HL-60/S4 (cell line): ENCODE measurements around the gene KREMEN2.
"Not testable (repeated sequence)": the region's sequence is repeated elsewhere in the genome, so short reads cannot be mapped to it uniquely, and the experiment has no call there.

Experiments
- in situ Hi-C: fragments of 300-500 bp; cut with MboI; formaldehyde crosslinking; loops from 2 replicates; pipeline ENCODE4 v1.14.3; 2022; ENCODE audit warnings: low sequenced_read_pairs

The KREMEN2 gene

GRCh38 chr16:2939968-2940367 is 24.1 kb upstream of the KREMEN2 start:
- in situ Hi-C loops = no loop called here

- in situ Hi-C loops = no loop called here
Measured at GRCh38 chr16:2942045-2942444, 22.0 kb upstream of the KREMEN2 start.

GRCh38 chr16:2943716-2944115 is 20.4 kb upstream of the KREMEN2 start:
- in situ Hi-C loops = not testable (repeated sequence)

GRCh38 chr16:2946649-2947048 is 17.4 kb upstream of the KREMEN2 start:
- in situ Hi-C loops = no loop called here

GRCh38 chr16:2948807-2949704 is 15.0 kb upstream of the KREMEN2 start:
- in situ Hi-C loops = no loop called here

- in situ Hi-C loops = no loop called here
Measured at GRCh38 chr16:2949705-2950352, 14.2 kb upstream of the KREMEN2 start.

- in situ Hi-C loops = no loop called here
Measured at GRCh38 chr16:2950353-2950724, 13.7 kb upstream of the KREMEN2 start.

- in situ Hi-C loops = no loop called here
Measured at GRCh38 chr16:2950773-2951172, 13.3 kb upstream of the KREMEN2 start.

- in situ Hi-C loops = no loop called here
Measured at GRCh38 chr16:2952679-2953078, 11.4 kb upstream of the KREMEN2 start.

- in situ Hi-C loops = no loop called here
Measured at GRCh38 chr16:2953706-2954627, 10.1 kb upstream of the KREMEN2 start.

GRCh38 chr16:2954656-2955381 is 9.3 kb upstream of the KREMEN2 start:
- in situ Hi-C loops = no loop called here

GRCh38 chr16:2955438-2955778 is 8.7 kb upstream of the KREMEN2 start:
- in situ Hi-C loops = no loop called here

- in situ Hi-C loops = no loop called here
Measured at GRCh38 chr16:2955779-2956578, 8.1 kb upstream of the KREMEN2 start.

GRCh38 chr16:2956579-2956956 is 7.5 kb upstream of the KREMEN2 start:
- in situ Hi-C loops = no loop called here

GRCh38 chr16:2959206-2959605 is 4.9 kb upstream of the KREMEN2 start:
- in situ Hi-C loops = no loop called here

GRCh38 chr16:2960183-2961010 is 3.7 kb upstream of the KREMEN2 start:
- in situ Hi-C loops = no loop called here

- in situ Hi-C loops = no loop called here
Measured at GRCh38 chr16:2962334-2963073, 1.6 kb upstream of the KREMEN2 start.

- in situ Hi-C loops = no loop called here
Measured at GRCh38 chr16:2963074-2963722, 877 bp upstream of the KREMEN2 start.
